ENCODE measurements around the gene SUGP2.

Gene SUGP2

GRCh38 chr19:18996796-18997394 lies 36.4 kb downstream of the SUGP2 start:
- DNase-seq (ENCODE audit: low read depth, low spot score) = no peak
- Histone ChIP-seq H3K4me3 (no peak overlapping the region), H3K27ac (no peak overlapping the region), H3K9ac (ENCODE audit: insufficient read length) (no peak overlapping the region), H3K36me3 (ENCODE audit: insufficient read depth, low read length) (peaks cover 51% of the 10 kb centered on the region), H3K9me3 (ENCODE audit: low read depth, low read length) (no peaks in the 10 kb centered on the region)
- no peak for TF ChIP-seq FOXP2 (optimal IDR thresholded peaks at IDR 0.05; ENCODE audit: control extremely low read depth, extremely low read length, insufficient read depth)
- no peak for TF ChIP-seq EZH2 (IDR thresholded peaks at IDR 0.05)
- no peak for TF ChIP-seq POLR2AphosphoS5 (IDR thresholded peaks at IDR 0.05; ENCODE audit: borderline replicate concordance, low read depth, low read length)

GRCh38 chr19:18996351-18996750 lies 37.0 kb downstream of the SUGP2 start:
- no peak for TF ChIP-seq EZH2 (IDR thresholded peaks at IDR 0.05)
- no peak for TF ChIP-seq FOXP2 (optimal IDR thresholded peaks at IDR 0.05; ENCODE audit: control extremely low read depth, extremely low read length, insufficient read depth)
- TF ChIP-seq POLR2AphosphoS5 (IDR thresholded peaks at IDR 0.05; ENCODE audit: borderline replicate concordance, low read depth, low read length) = no peak
- DNase-seq (ENCODE audit: low read depth, low spot score) = no peak
- no peak overlapping the region for H3K4me3 ChIP-seq
- no peaks in the 10 kb centered on the region for H3K9me3 ChIP-seq (ENCODE audit: low read depth, low read length)
- H3K9ac ChIP-seq (ENCODE audit: insufficient read length) = no peak overlapping the region
- H3K27ac ChIP-seq = no peak overlapping the region
- peaks cover 46% of the 10 kb centered on the region for H3K36me3 ChIP-seq (ENCODE audit: insufficient read depth, low read length)

- Histone ChIP-seq H3K4me3 (no peak overlapping the region), H3K36me3 (ENCODE audit: insufficient read depth, low read length) (peaks cover 45% of the 10 kb centered on the region), H3K9ac (ENCODE audit: insufficient read length) (no peak overlapping the region), H3K27ac (no peak overlapping the region), H3K9me3 (ENCODE audit: low read depth, low read length) (no peaks in the 10 kb centered on the region)
- TF ChIP-seq EZH2 (IDR thresholded peaks at IDR 0.05) (no peak), FOXP2 (optimal IDR thresholded peaks at IDR 0.05; ENCODE audit: control extremely low read depth, extremely low read length, insufficient read depth) (no peak), POLR2AphosphoS5 (IDR thresholded peaks at IDR 0.05; ENCODE audit: borderline replicate concordance, low read depth, low read length) (no peak)
- peak; percentile 58 for DNase-seq (ENCODE audit: low read depth, low spot score)
Measured at GRCh38 chr19:18995804-18996241, 37.5 kb downstream of the SUGP2 start.

GRCh38 chr19:18993115-18993514 lies 40.2 kb downstream of the SUGP2 start:
- TF ChIP-seq POLR2AphosphoS5 (IDR thresholded peaks at IDR 0.05; ENCODE audit: borderline replicate concordance, low read depth, low read length) (no peak), EZH2 (IDR thresholded peaks at IDR 0.05) (no peak), FOXP2 (optimal IDR thresholded peaks at IDR 0.05; ENCODE audit: control extremely low read depth, extremely low read length, insufficient read depth) (no peak)
- H3K36me3 ChIP-seq (ENCODE audit: insufficient read depth, low read length) = peaks cover 31% of the 10 kb centered on the region
- DNase-seq (ENCODE audit: low read depth, low spot score) = no peak
- no peaks in the 10 kb centered on the region for H3K9me3 ChIP-seq (ENCODE audit: low read depth, low read length)
- H3K4me3 ChIP-seq = no peak overlapping the region
- no peak overlapping the region for H3K27ac ChIP-seq
- no peak overlapping the region for H3K9ac ChIP-seq (ENCODE audit: insufficient read length)

GRCh38 chr19:18992696-18993095 lies 40.6 kb downstream of the SUGP2 start:
- no peak overlapping the region for H3K4me3 ChIP-seq
- DNase-seq (ENCODE audit: low read depth, low spot score) = no peak
- TF ChIP-seq POLR2AphosphoS5 (IDR thresholded peaks at IDR 0.05; ENCODE audit: borderline replicate concordance, low read depth, low read length) = no peak
- no peak for TF ChIP-seq FOXP2 (optimal IDR thresholded peaks at IDR 0.05; ENCODE audit: control extremely low read depth, extremely low read length, insufficient read depth)
- no peak for TF ChIP-seq EZH2 (IDR thresholded peaks at IDR 0.05)
- H3K9me3 ChIP-seq (ENCODE audit: low read depth, low read length) = no peaks in the 10 kb centered on the region
- peaks cover 31% of the 10 kb centered on the region for H3K36me3 ChIP-seq (ENCODE audit: insufficient read depth, low read length)
- no peak overlapping the region for H3K27ac ChIP-seq
- no peak overlapping the region for H3K9ac ChIP-seq (ENCODE audit: insufficient read length)

- Histone ChIP-seq H3K27ac (no peak overlapping the region), H3K9me3 (ENCODE audit: low read depth, low read length) (no peaks in the 10 kb centered on the region), H3K9ac (ENCODE audit: insufficient read length) (no peak overlapping the region), H3K4me3 (no peak overlapping the region), H3K36me3 (ENCODE audit: insufficient read depth, low read length) (peaks cover 31% of the 10 kb centered on the region)
- no peak for DNase-seq (ENCODE audit: low read depth, low spot score)
- TF ChIP-seq EZH2 (IDR thresholded peaks at IDR 0.05) = no peak
- TF ChIP-seq FOXP2 (optimal IDR thresholded peaks at IDR 0.05; ENCODE audit: control extremely low read depth, extremely low read length, insufficient read depth) = no peak
- no peak for TF ChIP-seq POLR2AphosphoS5 (IDR thresholded peaks at IDR 0.05; ENCODE audit: borderline replicate concordance, low read depth, low read length)
Measured at GRCh38 chr19:18991468-18991867, 41.8 kb downstream of the SUGP2 start.

- TF ChIP-seq FOXP2 (optimal IDR thresholded peaks at IDR 0.05; ENCODE audit: control extremely low read depth, extremely low read length, insufficient read depth) = no peak
- no peak for TF ChIP-seq EZH2 (IDR thresholded peaks at IDR 0.05)
- no peak for TF ChIP-seq POLR2AphosphoS5 (IDR thresholded peaks at IDR 0.05; ENCODE audit: borderline replicate concordance, low read depth, low read length)
- H3K27ac ChIP-seq = no peak overlapping the region
- peaks cover 31% of the 10 kb centered on the region for H3K36me3 ChIP-seq (ENCODE audit: insufficient read depth, low read length)
- no peak overlapping the region for H3K4me3 ChIP-seq
- DNase-seq (ENCODE audit: low read depth, low spot score) = no peak
- no peaks in the 10 kb centered on the region for H3K9me3 ChIP-seq (ENCODE audit: low read depth, low read length)
- H3K9ac ChIP-seq (ENCODE audit: insufficient read length) = no peak overlapping the region
Measured at GRCh38 chr19:18991006-18991405, 42.3 kb downstream of the SUGP2 start.

GRCh38 chr19:18990128-18990708 lies 43.1 kb downstream of the SUGP2 start:
- no peak overlapping the region for H3K9ac ChIP-seq (ENCODE audit: insufficient read length)
- peaks cover 27% of the 10 kb centered on the region for H3K36me3 ChIP-seq (ENCODE audit: insufficient read depth, low read length)
- DNase-seq (ENCODE audit: low read depth, low spot score) = no peak
- TF ChIP-seq EZH2 (IDR thresholded peaks at IDR 0.05) = no peak
- TF ChIP-seq FOXP2 (optimal IDR thresholded peaks at IDR 0.05; ENCODE audit: control extremely low read depth, extremely low read length, insufficient read depth) = no peak
- TF ChIP-seq POLR2AphosphoS5 (IDR thresholded peaks at IDR 0.05; ENCODE audit: borderline replicate concordance, low read depth, low read length) = no peak; the same call in 1 of the 2 replicates
- H3K9me3 ChIP-seq (ENCODE audit: low read depth, low read length) = no peaks in the 10 kb centered on the region
- H3K27ac ChIP-seq = no peak overlapping the region
- H3K4me3 ChIP-seq = no peak overlapping the region
